ENCODE results near the gene RELN.

RELN gene

GRCh38 chr7:103867874-103868273, 121.6 kb downstream of the RELN start:
- no peak overlapping the region for H3K27ac ChIP-seq
- no peak for TF ChIP-seq CTCF (conservative IDR thresholded peaks at IDR 0.05; ENCODE audit: low read depth)
- POLR2A ChIA-PET (ENCODE audit: low non-redundant PET), result no interaction called here
- CTCF ChIA-PET, result no interaction called here
- DNase-seq (ENCODE audit: low spot score), result no peak

DNA sequence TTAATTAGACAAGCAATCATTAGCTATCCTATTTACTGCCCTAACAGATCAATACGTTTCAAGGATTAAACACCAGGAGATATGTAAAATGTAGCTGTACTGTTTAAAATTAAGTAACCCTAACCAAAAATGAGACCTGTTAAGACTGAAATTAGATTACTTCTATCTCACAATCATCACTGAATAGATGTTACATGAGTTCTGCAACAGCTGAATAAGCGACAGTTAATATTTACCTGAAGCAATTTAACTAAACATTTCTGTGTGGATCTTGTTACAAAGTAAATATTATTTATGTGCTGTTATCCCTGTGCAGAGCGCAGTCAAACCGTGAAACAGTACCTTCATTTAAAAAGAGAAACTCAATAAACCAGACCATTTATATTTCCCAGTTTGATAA, 122.5 kb downstream of the RELN start:
- ChIA-PET POLR2A (ENCODE audit: low non-redundant PET) (no interaction called here), CTCF (no interaction called here)
- TF ChIP-seq CTCF (conservative IDR thresholded peaks at IDR 0.05; ENCODE audit: low read depth), result no peak
- DNase-seq (ENCODE audit: low spot score), result no peak
- H3K27ac ChIP-seq, result no peak overlapping the region

- no peak for TF ChIP-seq CTCF (conservative IDR thresholded peaks at IDR 0.05; ENCODE audit: low read depth)
- ChIA-PET POLR2A (ENCODE audit: low non-redundant PET) (no interaction called here), CTCF (no interaction called here)
- DNase-seq (ENCODE audit: low spot score), result no peak
- no peak overlapping the region for H3K27ac ChIP-seq
These were observed 124.0 kb downstream of the RELN start for GRCh38 chr7:103865442-103865841.

GRCh38 chr7:103862302-103863035, 127.0 kb downstream of the RELN start:
- H3K27ac ChIP-seq, result no peak overlapping the region
- no peak for DNase-seq (ENCODE audit: low spot score)
- TF ChIP-seq CTCF (conservative IDR thresholded peaks at IDR 0.05; ENCODE audit: low read depth), result no peak
- ChIA-PET CTCF (interaction anchor here (0.6 kb wide), 3 partner anchors 17 to 112 kb away, joined by 3 to 4 read pairs (median 3); no protein-coding TSS in a partner anchor), POLR2A (ENCODE audit: low non-redundant PET) (no interaction called here)

DNA sequence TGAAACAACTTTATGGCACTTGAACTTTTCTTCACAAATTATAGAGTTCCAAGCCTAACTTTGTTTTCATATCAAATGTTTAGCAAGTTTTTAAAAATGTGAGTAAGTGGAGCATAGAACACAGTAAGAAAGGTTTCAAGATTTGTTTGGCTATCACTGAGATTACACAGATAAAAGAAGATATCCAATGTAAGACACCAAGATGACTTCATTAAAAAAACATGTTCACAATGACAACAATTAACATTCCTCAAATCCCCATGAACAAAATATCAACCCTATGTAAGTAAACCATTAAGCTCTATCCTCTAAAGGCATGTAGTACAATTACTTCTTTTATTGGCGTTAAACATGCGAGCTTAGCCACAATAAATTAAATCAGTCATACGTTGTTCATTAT, 129.7 kb downstream of the RELN start:
- ChIA-PET POLR2A (ENCODE audit: low non-redundant PET) (no interaction called here), CTCF (no interaction called here)
- TF ChIP-seq CTCF (conservative IDR thresholded peaks at IDR 0.05; ENCODE audit: low read depth), result no peak
- no peak for DNase-seq (ENCODE audit: low spot score)
- H3K27ac ChIP-seq, result no peak overlapping the region

DNA sequence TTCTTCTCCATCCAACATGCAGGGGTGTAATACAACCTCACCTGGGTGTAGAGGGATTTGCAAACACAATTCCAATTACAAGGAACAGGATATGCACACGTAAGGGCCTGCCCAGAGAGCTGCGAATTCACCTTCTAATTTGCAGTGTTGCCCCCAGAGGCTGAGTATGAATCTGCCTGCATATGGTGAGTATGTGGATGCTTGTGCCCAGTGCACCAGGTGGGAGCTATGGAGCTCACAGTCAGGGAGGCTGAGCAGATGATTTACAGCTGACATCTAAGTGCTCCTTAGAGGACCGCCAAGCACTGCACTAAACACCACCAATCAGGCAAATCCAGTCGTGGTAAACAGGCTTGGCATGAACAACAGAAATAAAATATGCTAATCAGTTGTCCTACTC, 132.0 kb downstream of the RELN start:
- TF ChIP-seq CTCF (conservative IDR thresholded peaks at IDR 0.05; ENCODE audit: low read depth), result no peak
- H3K27ac ChIP-seq, result no peak overlapping the region
- DNase-seq (ENCODE audit: low spot score), result no peak
- ChIA-PET CTCF (no interaction called here), POLR2A (ENCODE audit: low non-redundant PET) (no interaction called here)

All from RWPE1 (cell line).